GM12878 (cell line): ENCODE measurements around the gene MAST4.

Source experiments
- CHD4 ChIP-seq: fragments of 200-600 bp; sonication (generic); IDR thresholded peaks from 2 replicates; pipeline ENCODE4 v1.6.1; 2016; ENCODE audit warnings: mild to moderate bottlenecking
- MXI1 ChIP-seq: fragments of 150-350 bp; IDR thresholded peaks from 2 replicates; pipeline ENCODE4 v1.6.1; 2011; ENCODE audit warnings: low read depth, mild to moderate bottlenecking, inconsistent platforms, low read length, improper control_type of control experiment
- SMC3 ChIP-seq: IDR thresholded peaks from 2 replicates; pipeline ENCODE4 v1.6.1; 2011; ENCODE audit warnings: low read length, improper control_type of control experiment, borderline replicate concordance

DNA sequence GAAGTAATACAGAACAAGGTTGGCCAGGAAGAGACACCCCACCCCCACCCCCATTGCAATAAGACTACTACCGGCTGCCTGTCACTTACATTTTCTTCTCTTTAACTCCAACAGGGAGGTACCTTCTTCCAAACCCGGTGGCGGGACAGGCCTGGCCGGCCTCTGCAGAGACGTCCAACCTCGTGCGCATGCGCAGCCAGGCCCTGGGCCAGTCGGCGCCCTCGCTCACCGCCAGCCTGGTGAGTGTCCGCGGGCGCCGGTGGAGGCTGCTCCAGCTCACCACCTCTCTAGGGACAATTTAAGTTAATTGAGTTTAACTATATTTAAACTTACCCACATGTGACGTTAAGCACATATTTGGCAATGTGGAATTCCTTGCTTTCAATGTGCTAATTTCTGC is 192.4 kb downstream of the MAST4 start:
- TF ChIP-seq CHD4 (no peak), MXI1 (no peak), SMC3 (no peak)
